Mesenchymal stem cell (in vitro differentiated cells and primary cell): Measurements from ENCODE around the gene SLC13A5.

Experiments used
- DNase-seq: peaks from one replicate; pipeline ENCODE4 v3.0.0-alpha.2; 2013
- H2AFZ ChIP-seq: one replicate; pipeline ENCODE4 v1.6.1; 2013; ENCODE audit warnings: low read depth, mild to moderate bottlenecking, control low read depth, inconsistent platforms, low read length, moderate library complexity
- H2AK5ac ChIP-seq: 2 replicates; pipeline ENCODE4 v1.6.1; 2013; ENCODE audit warnings: low read length, moderate library complexity, mild to moderate bottlenecking, inconsistent platforms; ENCODE audit not compliant: severe bottlenecking
- H2BK120ac ChIP-seq: one replicate; pipeline ENCODE4 v1.6.1; 2013; ENCODE audit warnings: low read depth, mild to moderate bottlenecking, inconsistent platforms, low read length, moderate library complexity
- H2BK12ac ChIP-seq, 2 experiments: one replicate each; pipeline ENCODE4 v1.6.1; 2013; ENCODE audit warnings: inconsistent platforms in 2 of 2, low read length in 2 of 2, mild to moderate bottlenecking in 2 of 2, moderate library complexity in 2 of 2, control low read depth in 1 of 2
- H2BK15ac ChIP-seq: one replicate; pipeline ENCODE4 v1.6.1; 2013; ENCODE audit warnings: mild to moderate bottlenecking, low read depth, inconsistent platforms; ENCODE audit not compliant: poor library complexity, severe bottlenecking
- H2BK5ac ChIP-seq: 2 replicates; pipeline ENCODE4 v1.6.1; 2013; ENCODE audit warnings: low read depth, mild to moderate bottlenecking, low read length, control low read depth, inconsistent platforms; ENCODE audit not compliant: poor library complexity, severe bottlenecking
- H3K14ac ChIP-seq, 2 experiments: one replicate each; pipeline ENCODE4 v1.6.1; 2013; ENCODE audit warnings: inconsistent platforms in 2 of 2, low read length in 2 of 2, control low read depth in 1 of 2, mild to moderate bottlenecking in 1 of 2, moderate library complexity in 1 of 2
- H3K18ac ChIP-seq, 2 experiments: one replicate each; pipeline ENCODE4 v1.6.1; 2013; ENCODE audit warnings: inconsistent platforms in 2 of 2, low read length in 2 of 2, control low read depth in 1 of 2, low read depth in 1 of 2, mild to moderate bottlenecking in 1 of 2
- H3K23ac ChIP-seq, 2 experiments: one replicate each; pipeline ENCODE4 v1.6.1; 2013; ENCODE audit warnings: inconsistent platforms in 2 of 2, low read length in 2 of 2, mild to moderate bottlenecking in 2 of 2, moderate library complexity in 2 of 2, control low read depth in 1 of 2
- H3K27ac ChIP-seq: 2 replicates; pipeline ENCODE4 v1.5.1; 2013; ENCODE audit warnings: mild to moderate bottlenecking, moderate library complexity, low read length, control low read depth, inconsistent platforms; ENCODE audit not compliant: poor library complexity, severe bottlenecking
- H3K27me3 ChIP-seq, 2 experiments: 2 replicates each; pipeline versions ENCODE4 v1.6.1 to v1.7.0; 2013; ENCODE audit warnings: low read length in 2 of 2, mild to moderate bottlenecking in 2 of 2, moderate library complexity in 2 of 2, control low read depth in 1 of 2, inconsistent platforms in 1 of 2; ENCODE audit not compliant: control insufficient read depth in 1 of 2, insufficient read depth in 1 of 2
- H3K36me3 ChIP-seq, 2 experiments: 2 replicates each; pipeline versions ENCODE4 v1.6.1 to v1.7.0; 2013; ENCODE audit warnings: low read length in 2 of 2, control low read depth in 1 of 2, inconsistent platforms in 1 of 2, low read depth in 1 of 2, mild to moderate bottlenecking in 1 of 2; ENCODE audit not compliant: insufficient read depth in 2 of 2, control insufficient read depth in 1 of 2
- H3K4ac ChIP-seq, 2 experiments: one replicate each; pipeline ENCODE4 v1.6.1; 2013; ENCODE audit warnings: inconsistent platforms in 2 of 2, low read length in 2 of 2, mild to moderate bottlenecking in 2 of 2, moderate library complexity in 2 of 2, control low read depth in 1 of 2, low read depth in 1 of 2
- H3K4me1 ChIP-seq: 2 replicates; pipeline ENCODE4 v1.6.1; 2013; ENCODE audit warnings: low read depth, low read length, control low read depth; ENCODE audit not compliant: control insufficient read depth, insufficient read depth
- H3K4me2 ChIP-seq: 2 replicates; pipeline ENCODE4 v1.6.1; 2013; ENCODE audit warnings: low read length, mild to moderate bottlenecking, inconsistent platforms; ENCODE audit not compliant: poor library complexity, severe bottlenecking
- H3K4me3 ChIP-seq, 2 experiments: 2 replicates each; pipeline versions ENCODE4 v1.5.1 to v1.7.0; 2013; ENCODE audit warnings: low read length in 2 of 2, mild to moderate bottlenecking in 2 of 2, control low read depth in 1 of 2, low read depth in 1 of 2; ENCODE audit not compliant: insufficient read depth in 1 of 2
- H3K79me1 ChIP-seq: replicated peaks from 2 replicates; pipeline ENCODE4 v1.6.1; 2013; ENCODE audit warnings: mild to moderate bottlenecking, control low read depth, low read length, inconsistent platforms; ENCODE audit not compliant: poor library complexity, severe bottlenecking
- H3K9ac ChIP-seq: 2 replicates; pipeline ENCODE4 v1.7.0; 2013; ENCODE audit warnings: mild to moderate bottlenecking, low read length, moderate library complexity
- H3K9me3 ChIP-seq: 2 replicates; pipeline ENCODE4 v1.7.0; 2013; ENCODE audit warnings: mild to moderate bottlenecking, low read length; ENCODE audit not compliant: control insufficient read depth
- H4K8ac ChIP-seq: one replicate; pipeline ENCODE4 v1.6.1; 2013; ENCODE audit warnings: inconsistent platforms, mild to moderate bottlenecking, low read length, moderate library complexity
- H4K91ac ChIP-seq: one replicate; pipeline ENCODE4 v1.6.1; 2013; ENCODE audit warnings: mild to moderate bottlenecking, low read length, inconsistent platforms
- WGBS: methylation state at CpG from one replicate; pipeline ENCODE4 v1.1.7; 2013; ENCODE audit warnings: mixed read lengths; 5-methylcytosine and 5-hydroxymethylcytosine counted together

The SLC13A5 gene

GRCh38 chr17:6702567-6703215 lies 10.5 kb downstream of the SLC13A5 start:
- no peak overlapping the region for H2AK5ac ChIP-seq
- WGBS: 90% methylated on average over 16 of the region's 16 CpGs
- no peak overlapping the region for H2BK12ac ChIP-seq
- no peaks in the 10 kb centered on the region for H3K79me1 ChIP-seq
- peaks cover 11 to 55% of the 10 kb centered on the region in 2 experiments for H3K27me3 ChIP-seq
- no peak overlapping the region for H3K27ac ChIP-seq
- H2AFZ ChIP-seq: no peak overlapping the region
- H3K9ac ChIP-seq: no peak overlapping the region
- H3K4me1 ChIP-seq: no peaks in the 10 kb centered on the region
- H3K4me2 ChIP-seq: no peak overlapping the region
- H3K23ac ChIP-seq: no peak overlapping the region
- H3K4me3 ChIP-seq: no peak overlapping the region
- H3K36me3 ChIP-seq: no peaks in the 10 kb centered on the region
- H2BK120ac ChIP-seq: no peak overlapping the region
- H2BK15ac ChIP-seq: no peak overlapping the region
- H3K4ac ChIP-seq: no peak overlapping the region
- H4K91ac ChIP-seq: no peak overlapping the region
- H2BK5ac ChIP-seq: no peak overlapping the region
- H3K14ac ChIP-seq: no peak overlapping the region
- DNase-seq: no peak
- no peak overlapping the region for H3K18ac ChIP-seq
- no peak overlapping the region for H4K8ac ChIP-seq
- H3K9me3 ChIP-seq: no peaks in the 10 kb centered on the region

- no peak overlapping the region for H2BK5ac ChIP-seq
- H3K9me3 ChIP-seq: no peaks in the 10 kb centered on the region
- no peak overlapping the region for H3K27ac ChIP-seq
- no peak overlapping the region for H2BK12ac ChIP-seq
- no peak overlapping the region for H2BK15ac ChIP-seq
- no peak for DNase-seq
- H3K79me1 ChIP-seq: no peaks in the 10 kb centered on the region
- no peak overlapping the region for H3K4me2 ChIP-seq
- no peak overlapping the region for H3K4me3 ChIP-seq
- no peak overlapping the region for H3K23ac ChIP-seq
- H3K14ac ChIP-seq: no peak overlapping the region
- no peak overlapping the region for H2AFZ ChIP-seq
- H3K4me1 ChIP-seq: no peaks in the 10 kb centered on the region
- whole genome bisulfite sequencing: 41% methylated on average over 11 of the region's 11 CpGs
- no peak overlapping the region for H3K18ac ChIP-seq
- H3K27me3 ChIP-seq: peaks cover 11 to 52% of the 10 kb centered on the region in 2 experiments
- no peak overlapping the region for H3K9ac ChIP-seq
- H3K4ac ChIP-seq: no peak overlapping the region
- H4K91ac ChIP-seq: no peak overlapping the region
- H3K36me3 ChIP-seq: no peaks in the 10 kb centered on the region
- H2BK120ac ChIP-seq: no peak overlapping the region
- no peak overlapping the region for H4K8ac ChIP-seq
- H2AK5ac ChIP-seq: no peak overlapping the region
Measured at GRCh38 chr17:6701719-6702118, 11.4 kb downstream of the SLC13A5 start.

GRCh38 chr17:6700948-6701307 lies 12.2 kb downstream of the SLC13A5 start:
- no peak overlapping the region for H3K4me2 ChIP-seq

GRCh38 chr17:6699997-6700947 lies 12.9 kb downstream of the SLC13A5 start:
- Histone ChIP-seq H3K4ac (no peak overlapping the region), H2BK120ac (no peak overlapping the region), H2BK15ac (no peak overlapping the region), H2AFZ (no peak overlapping the region), H3K9me3 (no peaks in the 10 kb centered on the region), H3K4me1 (no peaks in the 10 kb centered on the region), H3K4me3 (no peak overlapping the region), H3K27ac (no peak overlapping the region), H3K27me3 (peaks cover 8 to 48% of the 10 kb centered on the region in 2 experiments), H3K79me1 (no peaks in the 10 kb centered on the region), H3K4me2 (no peak overlapping the region), H3K9ac (no peak overlapping the region), H3K36me3 (no peaks in the 10 kb centered on the region), H2BK12ac (no peak overlapping the region), H2BK5ac (no peak overlapping the region), H3K23ac (no peak overlapping the region), H3K14ac (no peak overlapping the region), H3K18ac (no peak overlapping the region), H4K91ac (no peak overlapping the region), H2AK5ac (no peak overlapping the region), H4K8ac (no peak overlapping the region)
- 73% methylated on average over 16 of the region's 16 CpGs for WGBS
- DNase-seq: no peak

More at GRCh38 chr17:6700948-6701307, 12.2 kb downstream of the SLC13A5 start:
- no peak overlapping the region for H4K91ac ChIP-seq
- no peak overlapping the region for H3K18ac ChIP-seq
- no peak for DNase-seq
- H4K8ac ChIP-seq: no peak overlapping the region
- H3K27me3 ChIP-seq: peaks cover 11 to 45% of the 10 kb centered on the region in 2 experiments
- H3K4me1 ChIP-seq: no peaks in the 10 kb centered on the region
- H3K23ac ChIP-seq: peak overlapping the region in 1 of 2 experiments; percentile 35
- H2AK5ac ChIP-seq: no peak overlapping the region
- WGBS: 62% methylated on average over 8 of the region's 8 CpGs
- no peak overlapping the region for H3K4ac ChIP-seq
- no peak overlapping the region for H3K9ac ChIP-seq
- H2BK15ac ChIP-seq: no peak overlapping the region
- H2BK5ac ChIP-seq: no peak overlapping the region
- no peak overlapping the region for H3K27ac ChIP-seq
- H2BK12ac ChIP-seq: no peak overlapping the region
- no peak overlapping the region for H2AFZ ChIP-seq
- no peak overlapping the region for H3K4me3 ChIP-seq
- H3K79me1 ChIP-seq: no peaks in the 10 kb centered on the region
- H2BK120ac ChIP-seq: no peak overlapping the region
- H3K36me3 ChIP-seq: no peaks in the 10 kb centered on the region
- peak overlapping the region in 1 of 2 experiments; percentile 28 for H3K14ac ChIP-seq
- no peaks in the 10 kb centered on the region for H3K9me3 ChIP-seq
